Activated CD4-positive, CD25-positive, alpha-beta regulatory T cell (primary cell): ENCODE results near the gene TRAPPC2L.
"Not testable (repeated sequence)": the region's sequence is repeated elsewhere in the genome, so short reads cannot be mapped to it uniquely, and the experiment has no call there.

Experiments
- DNase-seq, 4 experiments: peaks; one replicate each; lab custom pipeline; 2025; lab: John Stamatoyannopoulos, UW

Gene TRAPPC2L

GRCh38 chr16:88878356-88878755, 21.4 kb downstream of the TRAPPC2L start:
- DNase-seq = no peak

- DNase-seq = no peak
Observed at GRCh38 chr16:88878967-88879787, 22.2 kb downstream of the TRAPPC2L start.

- DNase-seq = no peak
Observed at GRCh38 chr16:88879788-88880055, 22.8 kb downstream of the TRAPPC2L start.

GRCh38 chr16:88880226-88881006, 23.5 kb downstream of the TRAPPC2L start:
- no peak for DNase-seq

GRCh38 chr16:88881007-88881615, 24.2 kb downstream of the TRAPPC2L start:
- no peak for DNase-seq

- no peak for DNase-seq
Observed at GRCh38 chr16:88881675-88882357, 24.9 kb downstream of the TRAPPC2L start.

GRCh38 chr16:88882358-88883030, 25.6 kb downstream of the TRAPPC2L start:
- no peak for DNase-seq

GRCh38 chr16:88883117-88883895, 26.4 kb downstream of the TRAPPC2L start:
- DNase-seq = no peak

- no peak for DNase-seq
Observed at GRCh38 chr16:88883946-88884345, 27.0 kb downstream of the TRAPPC2L start.

GRCh38 chr16:88884569-88885271, 27.8 kb downstream of the TRAPPC2L start:
- no peak for DNase-seq

GRCh38 chr16:88885693-88886280, 28.9 kb downstream of the TRAPPC2L start:
- DNase-seq = no peak

GRCh38 chr16:88886420-88886844, 29.5 kb downstream of the TRAPPC2L start:
- no peak for DNase-seq

GRCh38 chr16:88886845-88887521, 30.1 kb downstream of the TRAPPC2L start:
- DNase-seq = no peak

- DNase-seq = no peak
Observed at GRCh38 chr16:88888057-88888456, 31.1 kb downstream of the TRAPPC2L start.

- no peak for DNase-seq
Observed at GRCh38 chr16:88888461-88889387, 31.8 kb downstream of the TRAPPC2L start.

GRCh38 chr16:88889702-88890352, 32.9 kb downstream of the TRAPPC2L start:
- DNase-seq = not testable (repeated sequence)

- DNase-seq = no peak
Observed at GRCh38 chr16:88891083-88891482, 34.2 kb downstream of the TRAPPC2L start.

GRCh38 chr16:88892065-88892464, 35.1 kb downstream of the TRAPPC2L start:
- no peak for DNase-seq
